GM19438 (cell line): Measurements from ENCODE around the gene TTLL1.
A peak's percentile ranks its signal among the peaks of the same experiment; 100 is the strongest.

Source experiments
- ATAC-seq: cut with Tn5 transposase; IDR thresholded peaks from one replicate; pipeline ENCODE4 v1.9.1; 2021; ENCODE audit warnings: low read depth; ENCODE audit not compliant: unreplicated experiment

The TTLL1 gene

GRCh38 chr22:43088984-43089717 lies at the start of gene TTLL1:
Gene TTLL1 (minus strand): TSS chr22:43089391. CDS start chr22:43075586, 13,805 bp downstream.
- ATAC-seq: peak; percentile 76

GRCh38 chr22:43136801-43137200 lies 47.6 kb upstream of the TTLL1 start:
- ATAC-seq: no peak

GRCh38 chr22:43136255-43136654 lies 47.1 kb upstream of the TTLL1 start:
- no peak for ATAC-seq

- no peak for ATAC-seq
Measured at GRCh38 chr22:43135565-43135964, 46.4 kb upstream of the TTLL1 start.

GRCh38 chr22:43134553-43134952 lies 45.4 kb upstream of the TTLL1 start:
- no peak for ATAC-seq

- ATAC-seq: no peak
Measured at GRCh38 chr22:43133401-43133800, 44.2 kb upstream of the TTLL1 start.

- ATAC-seq: no peak
Measured at GRCh38 chr22:43131773-43132501, 42.7 kb upstream of the TTLL1 start.

- no peak for ATAC-seq
Measured at GRCh38 chr22:43129426-43130425, 40.5 kb upstream of the TTLL1 start.

GRCh38 chr22:43128928-43129424 lies 39.8 kb upstream of the TTLL1 start:
- ATAC-seq: no peak

- ATAC-seq: no peak
Measured at GRCh38 chr22:43128116-43128515, 38.9 kb upstream of the TTLL1 start.

GRCh38 chr22:43127166-43127908 lies 38.1 kb upstream of the TTLL1 start:
- ATAC-seq: no peak

- ATAC-seq: no peak
Measured at GRCh38 chr22:43126501-43127165, 37.4 kb upstream of the TTLL1 start.

- ATAC-seq: peak; percentile 57
Measured at GRCh38 chr22:43118953-43119458, 29.8 kb upstream of the TTLL1 start.

- ATAC-seq: no peak
Measured at GRCh38 chr22:43118024-43118849, 29.0 kb upstream of the TTLL1 start.

- no peak for ATAC-seq
Measured at GRCh38 chr22:43116932-43117331, 27.7 kb upstream of the TTLL1 start.

GRCh38 chr22:43114958-43115357 lies 25.8 kb upstream of the TTLL1 start:
- ATAC-seq: no peak

GRCh38 chr22:43113526-43114251 lies 24.5 kb upstream of the TTLL1 start:
- no peak for ATAC-seq
